GM18526 (cell line): ENCODE results near the gene FBXL7.

Source experiments
- POLR2A ChIP-seq: IDR thresholded peaks from 3 replicates; pipeline ENCODE4 v1.6.1; 2011; ENCODE audit not compliant: insufficient read length; ENCODE audit errors: extremely low read depth

The FBXL7 gene

DNA sequence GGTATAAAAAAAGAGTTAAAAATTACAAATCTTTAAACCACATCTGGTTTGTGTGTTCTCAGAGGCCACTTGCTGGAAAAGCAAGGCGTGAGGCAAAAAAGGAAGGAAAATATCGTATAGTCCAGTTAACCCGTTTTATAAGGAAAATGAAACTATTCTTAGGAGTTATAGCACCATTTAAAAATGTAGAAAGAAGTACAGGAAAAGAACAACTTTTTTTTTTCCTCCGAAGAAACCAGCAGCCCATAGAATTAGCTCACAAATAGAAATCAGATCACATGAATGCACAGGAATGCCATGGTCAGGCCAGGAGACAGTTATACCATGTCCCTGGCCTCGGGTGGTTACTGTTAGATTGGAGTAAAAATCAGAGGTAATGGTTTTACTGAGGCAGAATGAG, 241.6 kb downstream of the FBXL7 start:
- no peak for TF ChIP-seq POLR2A

DNA sequence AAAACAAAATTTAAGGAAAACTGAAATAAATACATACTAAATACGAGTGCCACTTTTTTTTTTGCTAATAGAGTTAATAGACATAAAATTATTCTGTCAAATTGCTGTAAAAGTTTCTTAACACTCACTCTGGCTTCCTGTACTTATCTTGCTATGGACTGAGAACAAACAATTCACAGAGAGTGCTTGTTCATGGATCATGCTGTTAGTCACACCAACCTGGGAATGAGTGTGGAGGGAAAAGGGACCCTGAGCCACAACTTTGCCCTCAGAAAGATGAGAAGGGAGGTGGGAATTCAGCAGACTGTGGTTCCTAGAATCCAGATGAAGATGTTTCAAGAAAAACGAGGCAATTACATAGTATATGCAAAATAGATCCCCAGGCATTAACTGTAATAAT, 246.9 kb downstream of the FBXL7 start:
- TF ChIP-seq POLR2A: no peak

DNA sequence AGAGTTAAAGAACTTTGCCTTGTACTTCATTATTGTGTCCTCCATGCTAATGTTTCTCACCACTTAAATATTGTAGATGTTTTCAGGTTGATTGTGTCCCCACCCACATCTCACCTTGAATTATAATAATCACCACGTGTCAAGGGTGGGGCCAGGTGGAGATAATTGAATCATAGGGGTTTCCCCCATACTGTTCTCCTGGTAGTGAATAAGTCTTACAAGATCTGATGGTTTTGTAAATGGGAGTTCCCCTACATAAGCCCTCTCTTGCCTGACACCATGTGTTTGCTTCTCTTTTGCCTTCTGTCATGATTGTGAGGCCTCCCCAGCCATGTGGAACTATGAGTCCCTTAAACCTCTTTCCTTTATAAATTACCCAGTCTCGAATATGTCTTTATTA, 248.3 kb downstream of the FBXL7 start:
- no peak for TF ChIP-seq POLR2A

DNA sequence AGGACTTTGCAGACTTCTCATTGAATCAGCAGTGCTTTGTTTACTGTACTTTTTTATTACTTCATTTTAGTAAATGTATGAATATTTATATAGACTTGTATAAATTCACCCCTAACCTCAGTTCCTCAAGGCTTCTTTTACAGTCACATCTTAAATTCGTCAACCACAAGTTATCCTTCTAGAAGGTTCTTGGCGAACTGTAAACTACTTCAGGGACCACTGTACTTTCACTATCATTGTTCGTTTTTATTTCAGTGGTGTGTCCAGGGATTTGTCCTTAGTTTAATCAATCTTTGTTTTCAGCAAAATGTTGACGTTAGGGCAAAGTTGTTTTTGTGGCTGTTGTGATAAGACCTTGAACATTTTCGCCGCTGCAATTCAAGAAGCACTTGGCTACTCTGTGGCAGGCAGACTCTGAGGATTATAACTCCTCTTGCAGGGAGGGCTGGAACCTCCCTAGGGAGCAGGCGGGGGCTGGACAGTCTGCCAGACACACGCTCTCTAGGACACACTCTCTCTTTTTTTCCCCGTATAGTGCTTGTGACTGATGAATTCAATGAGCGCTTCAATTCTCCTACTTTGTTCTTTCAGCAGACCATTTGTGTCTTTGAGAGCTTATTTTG, 252.8 kb downstream of the FBXL7 start:
- TF ChIP-seq POLR2A: no peak

DNA sequence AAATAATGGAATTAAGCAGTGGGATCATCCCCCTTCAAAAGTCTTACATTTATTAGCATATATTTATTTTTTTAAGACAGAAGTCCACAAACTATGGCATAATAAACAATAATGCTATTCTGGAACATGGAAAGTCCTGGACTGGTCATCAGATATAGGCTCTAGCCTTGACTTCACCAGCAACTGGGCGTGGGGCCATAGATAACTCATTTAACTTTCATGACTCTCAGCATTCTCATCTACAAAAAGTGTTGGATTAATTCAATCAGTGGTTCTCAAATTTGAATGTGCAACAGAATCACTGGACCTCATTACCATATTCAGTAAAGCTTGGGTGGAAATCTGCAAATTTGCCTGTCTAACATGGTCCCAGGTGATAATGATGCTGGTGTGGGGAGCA, 253.8 kb downstream of the FBXL7 start:
- no peak for TF ChIP-seq POLR2A

- no peak for TF ChIP-seq POLR2A
Measured at GRCh38 chr5:15757103-15757502, 257.1 kb downstream of the FBXL7 start.

GRCh38 chr5:15757619-15758018, 257.6 kb downstream of the FBXL7 start:
- no peak for TF ChIP-seq POLR2A

DNA sequence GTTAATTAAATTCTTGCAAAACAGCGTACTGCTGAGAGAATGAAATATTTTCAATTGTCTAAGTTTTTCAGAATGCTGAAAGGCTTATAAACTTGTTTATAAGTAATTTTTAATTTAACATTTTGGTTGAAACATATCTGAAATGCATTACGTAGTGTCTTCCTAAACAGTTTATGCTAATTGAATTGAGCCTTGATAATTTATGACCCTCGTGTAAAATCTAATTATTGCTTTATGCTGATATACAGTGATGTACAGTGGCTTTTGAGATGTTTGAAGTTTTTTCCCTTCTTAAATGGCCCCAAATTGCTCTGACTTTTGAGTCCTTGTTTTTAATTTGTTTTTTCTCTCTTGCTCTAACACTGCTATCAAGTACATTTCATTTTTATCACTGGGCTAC, 262.7 kb downstream of the FBXL7 start:
- TF ChIP-seq POLR2A: no peak

DNA sequence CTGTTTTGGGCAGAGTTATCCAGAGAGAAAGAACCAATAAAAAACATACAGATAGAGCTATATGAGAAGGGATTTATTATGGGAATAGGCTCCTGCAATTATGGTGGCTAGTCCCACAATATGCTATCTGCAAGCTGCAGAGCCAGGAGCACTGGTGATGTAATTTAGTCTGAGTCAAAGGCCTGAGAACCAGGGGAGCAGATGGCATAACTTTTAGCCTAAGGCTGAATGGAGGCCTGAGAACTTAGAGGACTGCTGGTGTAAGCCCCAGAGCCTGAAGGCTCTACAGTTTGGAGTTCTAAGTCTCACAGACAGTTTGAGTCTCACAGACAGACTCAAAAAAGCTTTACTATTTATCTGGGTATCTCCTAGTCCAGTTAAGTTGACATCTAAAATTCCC, 263.8 kb downstream of the FBXL7 start:
- no peak for TF ChIP-seq POLR2A

GRCh38 chr5:15768936-15769335, 269.0 kb downstream of the FBXL7 start:
- TF ChIP-seq POLR2A: no peak

DNA sequence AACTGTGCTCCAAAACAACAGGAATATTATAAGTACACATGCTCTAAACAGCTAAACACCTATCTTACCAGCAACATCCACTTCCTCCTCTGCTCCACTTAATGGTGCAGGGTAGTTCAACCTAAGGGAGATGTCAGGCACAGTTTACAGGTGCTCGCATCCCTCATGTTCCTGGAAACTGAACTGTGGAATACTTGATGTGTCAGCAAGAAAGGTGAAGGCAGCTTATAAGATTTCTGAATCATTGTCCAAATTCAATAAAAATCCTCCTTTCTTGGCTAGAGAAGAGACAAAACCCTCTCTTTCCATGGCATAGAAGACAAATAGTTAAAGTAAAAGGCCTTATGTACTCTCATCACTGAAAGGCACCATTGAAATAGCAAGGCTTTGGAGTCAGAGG, 272.2 kb downstream of the FBXL7 start:
- no peak for TF ChIP-seq POLR2A

- TF ChIP-seq POLR2A: no peak
Measured at GRCh38 chr5:15774632-15775031, 274.7 kb downstream of the FBXL7 start.

DNA sequence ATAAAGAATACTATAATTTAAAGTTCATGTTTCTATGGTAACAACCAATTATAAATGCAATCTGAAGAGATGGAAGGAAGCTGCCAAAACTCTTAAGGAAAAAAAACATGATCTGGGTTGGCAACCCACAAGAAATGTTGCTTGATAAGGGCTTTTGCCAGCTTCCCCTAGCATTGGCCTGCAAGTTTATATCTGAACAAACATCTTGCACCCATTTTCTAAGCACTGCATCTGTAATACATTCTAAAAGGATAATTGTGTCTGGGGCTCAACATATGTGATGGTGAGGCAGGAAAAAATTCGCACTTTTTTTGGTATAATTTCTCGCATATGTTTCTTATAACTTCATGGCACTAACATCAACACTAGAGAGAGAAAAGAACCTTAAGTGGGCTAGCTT, 276.4 kb downstream of the FBXL7 start:
- TF ChIP-seq POLR2A: no peak

DNA sequence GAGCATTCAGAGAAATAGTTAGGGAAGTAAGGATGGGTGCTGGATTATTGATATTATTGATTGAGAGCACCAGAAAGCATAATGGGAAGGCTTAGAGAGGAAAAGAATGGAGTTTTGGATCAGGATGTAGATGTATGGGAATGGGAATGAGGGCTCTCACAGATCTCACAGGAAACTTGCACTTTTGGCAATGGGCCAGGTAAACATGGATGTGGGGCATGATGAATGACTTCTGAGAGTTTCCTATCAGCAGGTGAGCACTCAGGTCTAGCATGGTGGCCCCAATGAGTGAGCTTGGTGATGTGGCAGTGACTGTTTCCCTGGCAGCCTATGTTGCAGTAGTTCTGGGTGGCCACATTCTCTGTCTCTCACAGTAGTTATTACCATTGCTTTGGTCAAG, 283.8 kb downstream of the FBXL7 start:
- TF ChIP-seq POLR2A: no peak

DNA sequence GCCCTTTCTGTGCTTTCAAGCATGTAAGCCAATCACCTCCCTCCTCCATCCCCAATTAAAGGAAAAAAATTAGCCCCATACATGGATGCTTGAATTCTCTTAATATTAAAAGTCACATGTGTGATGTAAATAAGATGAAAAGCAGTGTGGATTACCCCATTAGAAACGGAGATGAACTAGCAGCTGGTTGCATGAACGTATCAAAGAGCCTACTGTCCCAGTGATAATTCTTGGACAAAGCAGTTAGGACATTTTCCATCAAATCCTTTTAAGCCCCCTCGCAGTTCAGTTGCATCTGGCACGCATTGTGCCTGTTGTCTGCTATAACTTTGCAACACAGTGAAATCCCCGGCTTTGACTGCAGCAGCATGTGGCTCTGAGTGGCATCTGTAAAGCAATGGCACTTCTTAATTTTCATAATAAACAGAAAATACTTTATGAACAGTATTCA, 285.6 kb downstream of the FBXL7 start:
- no peak for TF ChIP-seq POLR2A

GRCh38 chr5:15786326-15786725, 286.3 kb downstream of the FBXL7 start:
- TF ChIP-seq POLR2A: no peak

DNA sequence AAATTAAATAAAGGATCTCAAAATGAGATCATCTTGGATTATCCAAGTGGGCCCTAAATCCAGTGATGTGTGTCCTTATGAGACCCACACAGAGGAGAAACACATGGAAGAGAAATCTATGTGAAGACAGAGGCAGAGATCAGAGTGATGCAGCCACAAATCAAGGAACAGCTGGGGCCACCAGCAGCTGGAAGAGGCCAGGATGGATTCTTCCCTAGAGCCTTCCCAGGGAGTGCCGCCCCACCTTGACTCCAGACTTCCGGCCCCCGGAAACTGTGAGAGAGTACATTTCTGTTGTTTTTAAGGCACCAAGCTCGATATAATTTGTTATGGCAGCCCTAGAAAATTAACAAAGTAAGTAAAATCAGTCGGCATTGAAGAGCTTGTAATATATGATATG, 286.9 kb downstream of the FBXL7 start:
- no peak for TF ChIP-seq POLR2A

DNA sequence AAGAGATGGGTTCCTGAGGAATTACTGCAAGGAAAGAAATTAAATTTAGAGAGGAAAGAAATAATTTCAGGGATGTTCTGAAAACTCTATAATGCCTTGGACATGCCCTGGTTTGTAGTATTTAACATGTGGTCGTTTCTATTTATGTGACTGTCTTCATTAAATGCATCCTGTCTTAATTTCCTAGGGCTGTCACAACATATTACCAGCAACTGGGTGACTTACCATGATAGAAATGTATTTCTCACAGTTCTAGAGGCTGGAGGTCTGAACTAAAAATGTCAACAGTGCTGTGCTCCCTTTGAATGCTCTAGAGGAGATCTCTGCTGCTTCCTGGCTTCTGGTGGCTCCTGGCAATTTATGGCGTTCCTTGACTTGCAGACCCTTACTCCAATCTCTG, 287.7 kb downstream of the FBXL7 start:
- no peak for TF ChIP-seq POLR2A

- TF ChIP-seq POLR2A: no peak
Measured at GRCh38 chr5:15789642-15790041, 289.7 kb downstream of the FBXL7 start.
